Measurements from ENCODE around the gene CBX5. TPM values are rescaled to one million over a fixed set of nuclear protein-coding genes. Genes with fewer than 3 reads are reported as not detected.

The CBX5 gene
- total RNA-seq, 1 experiment from 2014 or later, result 41.0 TPM

- peaks cover 24% of the 10 kb centered on the region for H3K4me1 ChIP-seq (ENCODE audit: low read length)
- H3K4me2 ChIP-seq (ENCODE audit: low read depth, low read length, poor library complexity, severe bottlenecking), result no peak overlapping the region
- no peaks in the 10 kb centered on the region for H3K27me3 ChIP-seq (ENCODE audit: low read length)
- no peak overlapping the region for H3K4me3 ChIP-seq (ENCODE audit: low read length)
- no peaks in the 10 kb centered on the region for H4K20me1 ChIP-seq (ENCODE audit: insufficient read depth, low read depth, low read length)
- H3K9ac ChIP-seq (ENCODE audit: low read length), result no peak overlapping the region
- no peak overlapping the region for H3K27ac ChIP-seq (ENCODE audit: low read length)
- DNase-seq, result no peak
- no peak overlapping the region for H2AFZ ChIP-seq (ENCODE audit: low read length)
- no peaks in the 10 kb centered on the region for H3K79me2 ChIP-seq (ENCODE audit: low read length)
- H3K9me2 ChIP-seq (replicated peaks; ENCODE audit: insufficient read depth, low read length), result no peaks in the 10 kb centered on the region
- H3K36me3 ChIP-seq (ENCODE audit: insufficient read depth, low read length), result no peaks in the 10 kb centered on the region
- no peaks in the 10 kb centered on the region for H3K9me3 ChIP-seq (ENCODE audit: low read length)
Measured at GRCh38 chr12:54298904-54299303, 19.0 kb upstream of the CBX5 start.

- Histone ChIP-seq H3K9me2 (replicated peaks; ENCODE audit: insufficient read depth, low read length) (no peaks in the 10 kb centered on the region), H3K79me2 (ENCODE audit: low read length) (no peaks in the 10 kb centered on the region), H3K4me1 (ENCODE audit: low read length) (peaks cover 13% of the 10 kb centered on the region), H3K27me3 (ENCODE audit: low read length) (no peaks in the 10 kb centered on the region), H3K36me3 (ENCODE audit: insufficient read depth, low read length) (no peaks in the 10 kb centered on the region), H3K9me3 (ENCODE audit: low read length) (no peaks in the 10 kb centered on the region), H4K20me1 (ENCODE audit: insufficient read depth, low read depth, low read length) (no peaks in the 10 kb centered on the region), H3K27ac (ENCODE audit: low read length) (no peak overlapping the region), H3K4me2 (ENCODE audit: low read depth, low read length, poor library complexity, severe bottlenecking) (no peak overlapping the region), H3K4me3 (ENCODE audit: low read length) (no peak overlapping the region), H2AFZ (ENCODE audit: low read length) (no peak overlapping the region), H3K9ac (ENCODE audit: low read length) (no peak overlapping the region)
- DNase-seq, result no peak
Measured at GRCh38 chr12:54296393-54297099, 16.6 kb upstream of the CBX5 start.

- Histone ChIP-seq H3K36me3 (ENCODE audit: insufficient read depth, low read length) (no peaks in the 10 kb centered on the region), H3K4me1 (ENCODE audit: low read length) (peaks cover 3% of the 10 kb centered on the region; the same call in 1 of the 2 replicates), H3K9ac (ENCODE audit: low read length) (no peak overlapping the region), H3K27me3 (ENCODE audit: low read length) (no peaks in the 10 kb centered on the region), H3K9me2 (replicated peaks; ENCODE audit: insufficient read depth, low read length) (no peaks in the 10 kb centered on the region), H4K20me1 (ENCODE audit: insufficient read depth, low read depth, low read length) (no peaks in the 10 kb centered on the region), H3K27ac (ENCODE audit: low read length) (no peak overlapping the region), H3K4me3 (ENCODE audit: low read length) (no peak overlapping the region), H3K9me3 (ENCODE audit: low read length) (no peaks in the 10 kb centered on the region), H3K79me2 (ENCODE audit: low read length) (no peaks in the 10 kb centered on the region), H3K4me2 (ENCODE audit: low read depth, low read length, poor library complexity, severe bottlenecking) (no peak overlapping the region), H2AFZ (ENCODE audit: low read length) (no peak overlapping the region)
- no peak for DNase-seq
Measured at GRCh38 chr12:54294953-54295566, 15.1 kb upstream of the CBX5 start.

- H3K4me2 ChIP-seq (ENCODE audit: low read depth, low read length, poor library complexity, severe bottlenecking), result no peak overlapping the region
- H3K9me2 ChIP-seq (replicated peaks; ENCODE audit: insufficient read depth, low read length), result no peaks in the 10 kb centered on the region
- no peak overlapping the region for H3K4me3 ChIP-seq (ENCODE audit: low read length)
- H3K27me3 ChIP-seq (ENCODE audit: low read length), result no peaks in the 10 kb centered on the region
- peak; percentile 83 for DNase-seq
- H4K20me1 ChIP-seq (ENCODE audit: insufficient read depth, low read depth, low read length), result no peaks in the 10 kb centered on the region
- H3K27ac ChIP-seq (ENCODE audit: low read length), result no peak overlapping the region
- no peaks in the 10 kb centered on the region for H3K4me1 ChIP-seq (ENCODE audit: low read length)
- no peaks in the 10 kb centered on the region for H3K36me3 ChIP-seq (ENCODE audit: insufficient read depth, low read length)
- H3K9me3 ChIP-seq (ENCODE audit: low read length), result no peaks in the 10 kb centered on the region
- no peak overlapping the region for H3K9ac ChIP-seq (ENCODE audit: low read length)
- H2AFZ ChIP-seq (ENCODE audit: low read length), result no peak overlapping the region
- H3K79me2 ChIP-seq (ENCODE audit: low read length), result no peaks in the 10 kb centered on the region
Measured at GRCh38 chr12:54294152-54294952, 14.4 kb upstream of the CBX5 start.

- Histone ChIP-seq H3K4me3 (ENCODE audit: low read length) (no peak overlapping the region), H3K4me2 (ENCODE audit: low read depth, low read length, poor library complexity, severe bottlenecking) (no peak overlapping the region), H3K4me1 (ENCODE audit: low read length) (no peaks in the 10 kb centered on the region), H4K20me1 (ENCODE audit: insufficient read depth, low read depth, low read length) (no peaks in the 10 kb centered on the region), H3K36me3 (ENCODE audit: insufficient read depth, low read length) (no peaks in the 10 kb centered on the region; the same call in 1 of the 2 replicates), H3K9me3 (ENCODE audit: low read length) (no peaks in the 10 kb centered on the region), H2AFZ (ENCODE audit: low read length) (no peak overlapping the region), H3K79me2 (ENCODE audit: low read length) (no peaks in the 10 kb centered on the region), H3K27ac (ENCODE audit: low read length) (no peak overlapping the region), H3K9ac (ENCODE audit: low read length) (no peak overlapping the region), H3K27me3 (ENCODE audit: low read length) (no peaks in the 10 kb centered on the region), H3K9me2 (replicated peaks; ENCODE audit: insufficient read depth, low read length) (no peaks in the 10 kb centered on the region)
- no peak for DNase-seq
Measured at GRCh38 chr12:54292931-54293241, 13.0 kb upstream of the CBX5 start.

GRCh38 chr12:54292083-54292930, 12.4 kb upstream of the CBX5 start:
- H3K4me3 ChIP-seq (ENCODE audit: low read length), result no peak overlapping the region
- H3K9me3 ChIP-seq (ENCODE audit: low read length), result no peaks in the 10 kb centered on the region
- H3K9me2 ChIP-seq (replicated peaks; ENCODE audit: insufficient read depth, low read length), result no peaks in the 10 kb centered on the region
- H3K4me1 ChIP-seq (ENCODE audit: low read length), result no peaks in the 10 kb centered on the region
- H4K20me1 ChIP-seq (ENCODE audit: insufficient read depth, low read depth, low read length), result peaks cover 3% of the 10 kb centered on the region; the same call in 1 of the 2 replicates
- no peak overlapping the region for H2AFZ ChIP-seq (ENCODE audit: low read length)
- no peaks in the 10 kb centered on the region for H3K79me2 ChIP-seq (ENCODE audit: low read length)
- H3K27me3 ChIP-seq (ENCODE audit: low read length), result no peaks in the 10 kb centered on the region
- no peak overlapping the region for H3K9ac ChIP-seq (ENCODE audit: low read length)
- no peak for DNase-seq
- H3K36me3 ChIP-seq (ENCODE audit: insufficient read depth, low read length), result peaks cover 6% of the 10 kb centered on the region; the same call in 1 of the 2 replicates
- no peak overlapping the region for H3K4me2 ChIP-seq (ENCODE audit: low read depth, low read length, poor library complexity, severe bottlenecking)
- H3K27ac ChIP-seq (ENCODE audit: low read length), result no peak overlapping the region

GRCh38 chr12:54287261-54288157, 7.6 kb upstream of the CBX5 start:
- DNase-seq, result no peak
- Histone ChIP-seq H2AFZ (ENCODE audit: low read length) (no peak overlapping the region), H3K79me2 (ENCODE audit: low read length) (peaks cover 8% of the 10 kb centered on the region), H3K27me3 (ENCODE audit: low read length) (no peaks in the 10 kb centered on the region), H3K36me3 (ENCODE audit: insufficient read depth, low read length) (peaks cover 45% of the 10 kb centered on the region), H3K27ac (ENCODE audit: low read length) (no peak overlapping the region), H3K4me1 (ENCODE audit: low read length) (peaks cover 18% of the 10 kb centered on the region), H3K9ac (ENCODE audit: low read length) (no peak overlapping the region), H3K9me3 (ENCODE audit: low read length) (no peaks in the 10 kb centered on the region), H3K9me2 (replicated peaks; ENCODE audit: insufficient read depth, low read length) (no peaks in the 10 kb centered on the region), H4K20me1 (ENCODE audit: insufficient read depth, low read depth, low read length) (peaks cover 36% of the 10 kb centered on the region), H3K4me2 (ENCODE audit: low read depth, low read length, poor library complexity, severe bottlenecking) (no peak overlapping the region), H3K4me3 (ENCODE audit: low read length) (no peak overlapping the region)

Data from Karpas-422 (cell line).